HepG2 (cell line): ENCODE results near the gene SGSH. TPM values are rescaled to one million over a fixed set of nuclear protein-coding genes. Genes with fewer than 3 reads are reported as not detected.
A peak's percentile ranks its signal among the peaks of the same experiment; 100 is the strongest.

ENCODE experiments used
- ATAC-seq: fragments of 200-7000 bp; cut with Tn5 transposase; 3 replicates; pipeline ENCODE4 v1.9.1; 2020; ENCODE audit warnings: mild to moderate bottlenecking, moderate library complexity
- BruUV-seq: library from RNA; stranded (reverse); fragments of 400-500 nt; replicated peaks from 2 replicates; lab custom pipeline; 2021; lab: Mats Ljungman, UMichigan
- CTCF ChIA-PET: fragments of 300-600 bp; formaldehyde crosslinking; extraction: SDS; loops from one replicate; lab custom pipeline; 2021; ENCODE audit warnings: low total read pairs, inconsistent platforms, low intra/inter-chr PET ratio; lab: Yijun Ruan, JAX
- POLR2A ChIA-PET: fragments of 350-600 bp; sonication (Branson Sonifier 250); formaldehyde crosslinking; loops from one replicate; lab custom pipeline; 2020; ENCODE audit warnings: antibody characterized with exemption, inconsistent platforms; lab: Yijun Ruan, JAX
- DNase-seq: peaks from one replicate; pipeline ENCODE4 v3.0.0-alpha.2; 2015; ENCODE audit warnings: low spot score
- FAIRE-seq: peaks from 3 replicates; lab custom pipeline; 2011; peaks lifted over from hg19 to GRCh38; lab: Jason Lieb, UNC
- H2AFZ ChIP-seq: one replicate; pipeline ENCODE4 v1.6.1; 2011; ENCODE audit warnings: low read length, inconsistent platforms
- H3K27ac ChIP-seq: fragments of 300-600 bp; 3 replicates; pipeline ENCODE4 v1.8.0; 2011; ENCODE audit warnings: mixed run types, mild to moderate bottlenecking, mixed read lengths, low read length, inconsistent platforms; ENCODE audit not compliant: insufficient read depth; ENCODE audit errors: extremely low read length
- H3K27me3 ChIP-seq, 2 experiments: fragments of 200-600 bp in 1 of 2; 2 replicates in 1 of 2; 3 replicates in 1 of 2; pipeline versions ENCODE4 v1.6.0 to v1.8.0; 2011; ENCODE audit warnings: low read length in 2 of 2, mild to moderate bottlenecking in 2 of 2, moderate library complexity in 2 of 2, inconsistent platforms in 1 of 2; ENCODE audit not compliant: insufficient read depth in 2 of 2, control insufficient read depth in 1 of 2
- H3K36me3 ChIP-seq, 2 experiments: fragments of 200-600 bp in 1 of 2; replicated peaks in 1 of 2; 2 replicates in 1 of 2; 3 replicates in 1 of 2; pipeline versions ENCODE4 v1.5.1 to v1.8.0; 2011; ENCODE audit warnings: low read length in 2 of 2, inconsistent platforms in 1 of 2; ENCODE audit not compliant: insufficient read depth in 2 of 2, control insufficient read depth in 1 of 2
- H3K4me1 ChIP-seq: 2 replicates; pipeline ENCODE4 v1.5.1; 2012; ENCODE audit warnings: low read length, inconsistent platforms; ENCODE audit not compliant: insufficient read depth
- H3K4me2 ChIP-seq: 2 replicates; pipeline ENCODE4 v1.6.0; 2011; ENCODE audit warnings: low read depth, low read length, inconsistent platforms
- H3K4me3 ChIP-seq, 3 experiments: fragments of 200-600 bp in 1 of 3; sonication (generic), shearing (Covaris generic) in 1 of 3; replicated peaks in 1 of 3; 2 replicates each; pipeline ENCODE4 v1.5.1; 2011 to 2016; ENCODE audit warnings: low read length in 3 of 3, inconsistent platforms in 2 of 3, low read depth in 2 of 3, mild to moderate bottlenecking in 2 of 3, control low read depth in 1 of 3, mixed read lengths in 1 of 3; ENCODE audit not compliant: insufficient read depth in 1 of 3
- H3K79me2 ChIP-seq: one replicate; pipeline ENCODE4 v1.6.1; 2011; ENCODE audit warnings: low read length, inconsistent platforms; ENCODE audit not compliant: insufficient read depth
- H3K9ac ChIP-seq: 2 replicates; pipeline ENCODE4 v1.6.0; 2011; ENCODE audit warnings: mild to moderate bottlenecking, low read depth, low read length, inconsistent platforms; ENCODE audit not compliant: insufficient read depth
- H3K9me3 ChIP-seq: 2 replicates; pipeline ENCODE4 v1.5.1; 2012; ENCODE audit warnings: mild to moderate bottlenecking, low read length
- H4K20me1 ChIP-seq: 2 replicates; pipeline ENCODE4 v1.6.0; 2011; ENCODE audit warnings: inconsistent platforms, mild to moderate bottlenecking, low read length, moderate library complexity; ENCODE audit not compliant: insufficient read depth
- FOXO4 ChIP-seq: sonication (generic); formaldehyde crosslinking; conservative IDR thresholded peaks from 2 replicates; pipeline ENCODE4 v1.8.1; 2023; ENCODE audit warnings: missing genetic modification reagents
- SOX5 ChIP-seq: IDR thresholded peaks from 2 replicates; pipeline ENCODE4 v1.6.1; 2016; ENCODE audit warnings: borderline replicate concordance
- ZNF121 ChIP-seq: sonication (generic); formaldehyde crosslinking; IDR thresholded peaks from 2 replicates; pipeline ENCODE4 v1.5.0; 2020; ENCODE audit warnings: mild to moderate bottlenecking, missing genetic modification reagents
- ZNF354B ChIP-seq: sonication (generic); formaldehyde crosslinking; IDR thresholded peaks from 2 replicates; pipeline ENCODE4 v1.8.0; 2022; ENCODE audit warnings: mild to moderate bottlenecking, missing genetic modification reagents
- WGBS: methylation state at CpG from one replicate; pipeline ENCODE4 v1.1.6; 2017; ENCODE audit warnings: low lambda C conversion rate; 5-methylcytosine and 5-hydroxymethylcytosine counted together
- in situ Hi-C: cut with HindIII; loops from 2 replicates; pipeline ENCODE4 v1.10.0; 2017; ENCODE audit warnings: low pct_unique_long_range_greater_than_20kb; ENCODE audit not compliant: extremely low pct_ligation_motif_present
- intact Hi-C: fragments of 100-400 bp; cut with micrococcal nuclease; formaldehyde crosslinking; loops from one replicate; pipeline ENCODE4 v1.10.0; 2022; ENCODE audit not compliant: unreplicated experiment
- polyA plus RNA-seq, 8 experiments: library from polyadenylated mRNA; depleted of rRNA in 3 of 8; stranded (reverse) in 7 of 8; unstranded in 1 of 8; fragments of >200 nt; fragmentation: Illumina TruSeq in 4 of 8; extraction: Trizol in 4 of 8; gene quantifications; 2 replicates each; pipeline versions ENCODE4 v1.2.1 to v1.2.3, GENCODE V29; 2011 to 2016; ENCODE audit warnings: low read depth in 4 of 8, missing spikeins in 1 of 8, mixed read lengths in 1 of 8; ENCODE audit not compliant: insufficient read depth in 1 of 8
- total RNA-seq, 5 experiments: library from RNA; depleted of rRNA; stranded (reverse); fragments of >200 nt; fragmentation: Illumina TruSeq; extraction: Trizol; gene quantifications; 2 replicates each; pipeline ENCODE4 v1.2.3, GENCODE V29; 2016; ENCODE audit warnings: low read depth in 1 of 5

SGSH gene
- total and polyA plus RNA-seq, 2 of the 13 experiments (the other 11 are each of a cell fraction or from before 2014, with no cell fraction given), result 12.2 to 17.6 TPM

DNA sequence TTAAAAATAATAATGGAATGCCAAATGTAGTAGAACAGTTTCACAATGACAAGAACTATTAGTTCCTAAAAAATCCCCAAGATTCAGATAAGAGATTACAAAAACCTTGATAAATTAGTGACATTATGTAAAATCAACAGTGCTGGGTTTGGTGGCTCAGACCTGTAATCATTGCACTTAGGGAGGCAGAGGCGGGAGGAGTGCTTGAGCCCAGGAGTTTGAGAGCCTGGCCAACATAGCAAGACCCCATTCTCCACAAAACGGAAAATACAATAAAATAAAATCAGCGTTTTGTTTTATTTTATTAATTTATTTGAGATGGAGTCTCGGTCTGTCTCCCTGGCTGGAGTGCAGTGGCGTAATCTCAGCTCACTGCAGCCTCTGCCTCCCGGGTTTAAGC, 46.2 kb downstream of the SGSH start:
- H4K20me1 ChIP-seq, result no peaks in the 10 kb centered on the region
- in situ Hi-C loops, result no loop called here

GRCh38 chr17:80173126-80173525, 47.0 kb downstream of the SGSH start:
- H2AFZ ChIP-seq, result no peak overlapping the region
- CTCF ChIA-PET, result no interaction called here
- H3K36me3 ChIP-seq, result no peaks in the 10 kb centered on the region
- no peaks in the 10 kb centered on the region for H4K20me1 ChIP-seq
- H3K9me3 ChIP-seq, result no peaks in the 10 kb centered on the region
- BruUV-seq, result no TSS peak
- in situ Hi-C loops, result no loop called here
- POLR2A ChIA-PET, result no interaction called here
- DNase-seq (no peak), ATAC-seq (no peak), FAIRE-seq (no peak)
- no peak overlapping the region for H3K4me3 ChIP-seq
- intact Hi-C loops, result no loop called here
- H3K27me3 ChIP-seq, result peaks cover 8 to 65% of the 10 kb centered on the region in 2 experiments; a peak in 4 of 5 replicates
- TF ChIP-seq FOXO4 (CRISPR knock-in tag), result 0 out of 2 replicates have a peak, but pooled peaks have one; percentile 24
- no peak for TF ChIP-seq SOX5 (CRISPR knock-in tag)
- H3K9ac ChIP-seq, result no peak overlapping the region
- 88% methylated on average over 12 of the region's 12 CpGs for WGBS
- H3K4me1 ChIP-seq, result peaks cover 11% of the 10 kb centered on the region
- H3K79me2 ChIP-seq, result no peaks in the 10 kb centered on the region
- no peak overlapping the region for H3K27ac ChIP-seq
- H3K4me2 ChIP-seq, result no peak overlapping the region

More for the DNA sequence above, 46.2 kb downstream of the SGSH start:
- DNase-seq (no peak), ATAC-seq (no peak), FAIRE-seq (no peak)
- H3K36me3 ChIP-seq, result no peaks in the 10 kb centered on the region
- peaks cover 14% of the 10 kb centered on the region for H3K4me1 ChIP-seq
- ChIA-PET POLR2A (no interaction called here), CTCF (no interaction called here)
- peaks cover 9 to 70% of the 10 kb centered on the region in 2 experiments; a peak in 4 of 5 replicates for H3K27me3 ChIP-seq
- WGBS, result 45% methylated on average over 6 of the region's 6 CpGs
- peak; percentile 35; the same call in 1 of the 2 replicates for TF ChIP-seq ZNF121 (CRISPR knock-in tag)
- no peak for TF ChIP-seq ZNF354B (CRISPR knock-in tag)
- no peak overlapping the region for H3K4me2 ChIP-seq
- no peaks in the 10 kb centered on the region for H3K9me3 ChIP-seq
- H3K4me3 ChIP-seq, result no peak overlapping the region
- H3K79me2 ChIP-seq, result no peaks in the 10 kb centered on the region
- no peak overlapping the region for H3K9ac ChIP-seq
- H2AFZ ChIP-seq, result no peak overlapping the region
- BruUV-seq, result no TSS peak
- no peak overlapping the region for H3K27ac ChIP-seq
- intact Hi-C loops, result no loop called here
